ENCODE measurements around the gene RUNX1.

DNA sequence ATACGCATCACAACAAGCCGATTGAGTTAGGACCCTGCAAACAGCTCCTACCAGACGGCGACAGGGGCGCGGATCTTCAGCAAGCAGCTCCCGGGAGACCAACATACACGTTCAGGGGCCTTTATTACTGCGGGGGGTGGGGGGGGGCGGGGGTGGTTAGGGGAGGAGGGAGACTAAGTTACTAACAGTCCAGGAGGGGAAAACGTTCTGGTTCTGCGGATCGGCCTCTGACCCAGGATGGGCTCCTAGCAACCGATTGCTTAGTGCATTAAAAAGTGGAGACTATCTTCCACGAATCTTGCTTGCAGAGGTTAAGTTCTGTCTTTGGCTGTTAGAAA is 162.0 kb downstream of the RUNX1 start:
- no peak for TF ChIP-seq POLR2A (IDR thresholded peaks at IDR 0.05; ENCODE audit: extremely low read depth, insufficient read length)
- TF ChIP-seq, protein P1, sequence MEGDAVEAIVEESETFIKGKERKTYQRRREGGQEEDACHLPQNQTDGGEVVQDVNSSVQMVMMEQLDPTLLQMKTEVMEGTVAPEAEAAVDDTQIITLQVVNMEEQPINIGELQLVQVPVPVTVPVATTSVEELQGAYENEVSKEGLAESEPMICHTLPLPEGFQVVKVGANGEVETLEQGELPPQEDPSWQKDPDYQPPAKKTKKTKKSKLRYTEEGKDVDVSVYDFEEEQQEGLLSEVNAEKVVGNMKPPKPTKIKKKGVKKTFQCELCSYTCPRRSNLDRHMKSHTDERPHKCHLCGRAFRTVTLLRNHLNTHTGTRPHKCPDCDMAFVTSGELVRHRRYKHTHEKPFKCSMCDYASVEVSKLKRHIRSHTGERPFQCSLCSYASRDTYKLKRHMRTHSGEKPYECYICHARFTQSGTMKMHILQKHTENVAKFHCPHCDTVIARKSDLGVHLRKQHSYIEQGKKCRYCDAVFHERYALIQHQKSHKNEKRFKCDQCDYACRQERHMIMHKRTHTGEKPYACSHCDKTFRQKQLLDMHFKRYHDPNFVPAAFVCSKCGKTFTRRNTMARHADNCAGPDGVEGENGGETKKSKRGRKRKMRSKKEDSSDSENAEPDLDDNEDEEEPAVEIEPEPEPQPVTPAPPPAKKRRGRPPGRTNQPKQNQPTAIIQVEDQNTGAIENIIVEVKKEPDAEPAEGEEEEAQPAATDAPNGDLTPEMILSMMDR (IDR thresholded peaks at IDR 0.05; ENCODE audit: low read depth, low read length): no peak
- TF ChIP-seq, protein P2, sequence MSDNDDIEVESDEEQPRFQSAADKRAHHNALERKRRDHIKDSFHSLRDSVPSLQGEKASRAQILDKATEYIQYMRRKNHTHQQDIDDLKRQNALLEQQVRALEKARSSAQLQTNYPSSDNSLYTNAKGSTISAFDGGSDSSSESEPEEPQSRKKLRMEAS (IDR thresholded peaks at IDR 0.05; ENCODE audit: low read depth, low read length): no peak
